HepG2 (cell line): Measurements from ENCODE around the gene FIS1. TPM values are rescaled to one million over a fixed set of nuclear protein-coding genes. Genes with fewer than 3 reads are reported as not detected.

ENCODE experiments used
- ATAC-seq: fragments of 200-7000 bp; cut with Tn5 transposase; 3 replicates; pipeline ENCODE4 v1.9.1; 2020; ENCODE audit warnings: mild to moderate bottlenecking, moderate library complexity
- BruUV-seq: library from RNA; stranded (reverse); fragments of 400-500 nt; replicated peaks from 2 replicates; lab custom pipeline; 2021; lab: Mats Ljungman, UMichigan
- CTCF ChIA-PET: fragments of 300-600 bp; formaldehyde crosslinking; extraction: SDS; loops from one replicate; lab custom pipeline; 2021; ENCODE audit warnings: low total read pairs, inconsistent platforms, low intra/inter-chr PET ratio; lab: Yijun Ruan, JAX
- POLR2A ChIA-PET: fragments of 350-600 bp; sonication (Branson Sonifier 250); formaldehyde crosslinking; loops from one replicate; lab custom pipeline; 2020; ENCODE audit warnings: antibody characterized with exemption, inconsistent platforms; lab: Yijun Ruan, JAX
- DNase-seq: peaks from one replicate; pipeline ENCODE4 v3.0.0-alpha.2; 2015; ENCODE audit warnings: low spot score
- FAIRE-seq: peaks from 3 replicates; lab custom pipeline; 2011; peaks lifted over from hg19 to GRCh38; lab: Jason Lieb, UNC
- H2AFZ ChIP-seq: one replicate; pipeline ENCODE4 v1.6.1; 2011; ENCODE audit warnings: low read length, inconsistent platforms
- H3K27ac ChIP-seq: fragments of 300-600 bp; 3 replicates; pipeline ENCODE4 v1.8.0; 2011; ENCODE audit warnings: mixed run types, mild to moderate bottlenecking, mixed read lengths, low read length, inconsistent platforms; ENCODE audit not compliant: insufficient read depth; ENCODE audit errors: extremely low read length
- H3K27me3 ChIP-seq, 2 experiments: fragments of 200-600 bp in 1 of 2; 2 replicates in 1 of 2; 3 replicates in 1 of 2; pipeline versions ENCODE4 v1.6.0 to v1.8.0; 2011; ENCODE audit warnings: low read length in 2 of 2, mild to moderate bottlenecking in 2 of 2, moderate library complexity in 2 of 2, inconsistent platforms in 1 of 2; ENCODE audit not compliant: insufficient read depth in 2 of 2, control insufficient read depth in 1 of 2
- H3K36me3 ChIP-seq, 2 experiments: fragments of 200-600 bp in 1 of 2; replicated peaks in 1 of 2; 2 replicates in 1 of 2; 3 replicates in 1 of 2; pipeline versions ENCODE4 v1.5.1 to v1.8.0; 2011; ENCODE audit warnings: low read length in 2 of 2, inconsistent platforms in 1 of 2; ENCODE audit not compliant: insufficient read depth in 2 of 2, control insufficient read depth in 1 of 2
- H3K4me1 ChIP-seq: 2 replicates; pipeline ENCODE4 v1.5.1; 2012; ENCODE audit warnings: low read length, inconsistent platforms; ENCODE audit not compliant: insufficient read depth
- H3K4me2 ChIP-seq: 2 replicates; pipeline ENCODE4 v1.6.0; 2011; ENCODE audit warnings: low read depth, low read length, inconsistent platforms
- H3K4me3 ChIP-seq, 3 experiments: fragments of 200-600 bp in 1 of 3; sonication (generic), shearing (Covaris generic) in 1 of 3; replicated peaks in 1 of 3; 2 replicates each; pipeline ENCODE4 v1.5.1; 2011 to 2016; ENCODE audit warnings: low read length in 3 of 3, inconsistent platforms in 2 of 3, low read depth in 2 of 3, mild to moderate bottlenecking in 2 of 3, control low read depth in 1 of 3, mixed read lengths in 1 of 3; ENCODE audit not compliant: insufficient read depth in 1 of 3
- H3K79me2 ChIP-seq: one replicate; pipeline ENCODE4 v1.6.1; 2011; ENCODE audit warnings: low read length, inconsistent platforms; ENCODE audit not compliant: insufficient read depth
- H3K9ac ChIP-seq: 2 replicates; pipeline ENCODE4 v1.6.0; 2011; ENCODE audit warnings: mild to moderate bottlenecking, low read depth, low read length, inconsistent platforms; ENCODE audit not compliant: insufficient read depth
- H3K9me3 ChIP-seq: 2 replicates; pipeline ENCODE4 v1.5.1; 2012; ENCODE audit warnings: mild to moderate bottlenecking, low read length
- H4K20me1 ChIP-seq: 2 replicates; pipeline ENCODE4 v1.6.0; 2011; ENCODE audit warnings: inconsistent platforms, mild to moderate bottlenecking, low read length, moderate library complexity; ENCODE audit not compliant: insufficient read depth
- ATF7 ChIP-seq, 2 experiments: fragments of 450-650 bp in 1 of 2; sonication (generic) in 1 of 2; formaldehyde crosslinking in 1 of 2; IDR thresholded peaks; 2 replicates each; pipeline versions ENCODE4 v1.4.0 to v1.6.1; 2016 to 2020; ENCODE audit warnings: antibody characterized with exemption in 1 of 2, mild to moderate bottlenecking in 1 of 2, missing genetic modification reagents in 1 of 2
- CREB1 ChIP-seq, 2 experiments: fragments of 450-650 bp in 1 of 2; IDR thresholded peaks; 2 replicates each; pipeline ENCODE4 v1.6.1; 2016 to 2017; ENCODE audit warnings: control low read depth in 1 of 2, mild to moderate bottlenecking in 1 of 2, missing compliant biosample characterization in 1 of 2, missing genetic modification characterization in 1 of 2
- SP1 ChIP-seq, 2 experiments: fragments of 450-650 bp in 1 of 2; sonication (generic) in 1 of 2; formaldehyde crosslinking in 1 of 2; IDR thresholded peaks; 2 replicates each; pipeline versions ENCODE4 v1.4.0 to v1.6.1; 2016 to 2020; ENCODE audit warnings: missing genetic modification reagents in 1 of 2
- TERF1 ChIP-seq: sonication (generic); formaldehyde crosslinking; IDR thresholded peaks from 2 replicates; pipeline ENCODE4 v1.8.0; 2022; ENCODE audit warnings: mild to moderate bottlenecking, missing genetic modification reagents, moderate library complexity
- ZNF609 ChIP-seq: sonication (generic); formaldehyde crosslinking; IDR thresholded peaks from 2 replicates; pipeline ENCODE4 v1.4.0; 2020; ENCODE audit warnings: mild to moderate bottlenecking, missing genetic modification reagents, borderline replicate concordance
- WGBS: methylation state at CpG from one replicate; pipeline ENCODE4 v1.1.6; 2017; ENCODE audit warnings: low lambda C conversion rate; 5-methylcytosine and 5-hydroxymethylcytosine counted together
- in situ Hi-C: cut with HindIII; loops from 2 replicates; pipeline ENCODE4 v1.10.0; 2017; ENCODE audit warnings: low pct_unique_long_range_greater_than_20kb; ENCODE audit not compliant: extremely low pct_ligation_motif_present
- intact Hi-C: fragments of 100-400 bp; cut with micrococcal nuclease; formaldehyde crosslinking; loops from one replicate; pipeline ENCODE4 v1.10.0; 2022; ENCODE audit not compliant: unreplicated experiment
- polyA plus RNA-seq, 8 experiments: library from polyadenylated mRNA; depleted of rRNA in 3 of 8; stranded (reverse) in 7 of 8; unstranded in 1 of 8; fragments of >200 nt; fragmentation: Illumina TruSeq in 4 of 8; extraction: Trizol in 4 of 8; gene quantifications; 2 replicates each; pipeline versions ENCODE4 v1.2.1 to v1.2.3, GENCODE V29; 2011 to 2016; ENCODE audit warnings: low read depth in 4 of 8, missing spikeins in 1 of 8, mixed read lengths in 1 of 8; ENCODE audit not compliant: insufficient read depth in 1 of 8
- total RNA-seq, 5 experiments: library from RNA; depleted of rRNA; stranded (reverse); fragments of >200 nt; fragmentation: Illumina TruSeq; extraction: Trizol; gene quantifications; 2 replicates each; pipeline ENCODE4 v1.2.3, GENCODE V29; 2016; ENCODE audit warnings: low read depth in 1 of 5

Gene FIS1
- total and polyA plus RNA-seq, 2 of the 13 experiments (the other 11 are each of a cell fraction or from before 2014, with no cell fraction given), result 97.5 to 101 TPM

- Histone ChIP-seq H2AFZ (no peak overlapping the region), H3K4me3 (no peak overlapping the region), H3K36me3 (no peaks in the 10 kb centered on the region), H4K20me1 (no peaks in the 10 kb centered on the region), H3K9me3 (no peaks in the 10 kb centered on the region), H3K27ac (no peak overlapping the region), H3K79me2 (no peaks in the 10 kb centered on the region), H3K4me1 (no peaks in the 10 kb centered on the region), H3K4me2 (no peak overlapping the region), H3K9ac (no peak overlapping the region), H3K27me3 (no peaks in the 10 kb centered on the region)
- POLR2A ChIA-PET, result no interaction called here
- DNase-seq (no peak), ATAC-seq (no peak), FAIRE-seq (no peak)
- BruUV-seq, result no TSS peak
- intact Hi-C loops, result no loop called here
- CTCF ChIA-PET, result no interaction called here
- 78% methylated on average over 21 of the region's 21 CpGs for WGBS
- in situ Hi-C loops, result no loop called here
- TF ChIP-seq ATF7 (IDR thresholded peaks at IDR 0.05) (peak; percentile 85), ATF7 (CRISPR knock-in tag; IDR thresholded peaks at IDR 0.05) (no peak), SP1 (IDR thresholded peaks at IDR 0.05) (no peak), SP1 (CRISPR knock-in tag; IDR thresholded peaks at IDR 0.05) (no peak), CREB1 (IDR thresholded peaks at IDR 0.05) (peak; percentile 97), CREB1 (CRISPR knock-in tag; IDR thresholded peaks at IDR 0.05) (no peak), TERF1 (CRISPR knock-in tag) (no peak), ZNF609 (CRISPR knock-in tag) (no peak)
Measured at GRCh38 chr7:101269664-101270063, 24.8 kb upstream of the FIS1 start.
